NCI-H1105 (cell line): ENCODE results near the gene WASL.
"Not testable (repeated sequence)": the region's sequence is repeated elsewhere in the genome, so short reads cannot be mapped to it uniquely, and the experiment has no call there.

ENCODE experiments used
- DNase-seq: peaks from one replicate; lab custom pipeline; 2025; lab: John Stamatoyannopoulos, UW

The WASL gene

GRCh38 chr7:123748734-123749536 is at the start of gene WASL:
TSS of gene WASL (minus strand) at chr7:123749003. CDS start at chr7:123748734, 269 bp downstream.
- peak; percentile 86 for DNase-seq

- DNase-seq = peak; percentile 32
Observed at GRCh38 chr7:123797673-123798531, 49.1 kb upstream of the WASL start.

GRCh38 chr7:123796568-123796967 is 47.8 kb upstream of the WASL start:
- DNase-seq = no peak

GRCh38 chr7:123795917-123796316 is 47.1 kb upstream of the WASL start:
- DNase-seq = no peak

- not testable (repeated sequence) for DNase-seq
Observed at GRCh38 chr7:123795116-123795515, 46.3 kb upstream of the WASL start.

GRCh38 chr7:123792547-123792946 is 43.7 kb upstream of the WASL start:
- DNase-seq = no peak

GRCh38 chr7:123791001-123791400 is 42.2 kb upstream of the WASL start:
- no peak for DNase-seq

- no peak for DNase-seq
Observed at GRCh38 chr7:123789817-123790216, 41.0 kb upstream of the WASL start.

- DNase-seq = no peak
Observed at GRCh38 chr7:123789206-123789784, 40.5 kb upstream of the WASL start.

- no peak for DNase-seq
Observed at GRCh38 chr7:123788584-123788983, 39.8 kb upstream of the WASL start.

- no peak for DNase-seq
Observed at GRCh38 chr7:123787220-123788007, 38.6 kb upstream of the WASL start.

GRCh38 chr7:123784263-123784662 is 35.5 kb upstream of the WASL start:
- DNase-seq = no peak

GRCh38 chr7:123783820-123784219 is 35.0 kb upstream of the WASL start:
- DNase-seq = no peak

- no peak for DNase-seq
Observed at GRCh38 chr7:123782071-123782798, 33.4 kb upstream of the WASL start.

GRCh38 chr7:123780472-123780871 is 31.7 kb upstream of the WASL start:
- not testable (repeated sequence) for DNase-seq

GRCh38 chr7:123774496-123774895 is 25.7 kb upstream of the WASL start:
- no peak for DNase-seq

- no peak for DNase-seq
Observed at GRCh38 chr7:123773481-123773880, 24.7 kb upstream of the WASL start.

GRCh38 chr7:123772652-123773051 is 23.8 kb upstream of the WASL start:
- DNase-seq = no peak

GRCh38 chr7:123771846-123772245 is 23.0 kb upstream of the WASL start:
- DNase-seq = no peak

GRCh38 chr7:123771256-123771655 is 22.5 kb upstream of the WASL start:
- no peak for DNase-seq

- no peak for DNase-seq
Observed at GRCh38 chr7:123770378-123770777, 21.6 kb upstream of the WASL start.
